ENCODE results near the gene SEC24A.
"Not testable (repeated sequence)": the region's sequence is repeated elsewhere in the genome, so short reads cannot be mapped to it uniquely, and the experiment has no call there.

Gene SEC24A

GRCh38 chr5:134648425-134649162 lies at the start of gene SEC24A:
TSS of gene SEC24A (plus strand) at chr5:134648785. CDS start at chr5:134649077, 292 bp downstream.
- no peak for FAIRE-seq

GRCh38 chr5:134599820-134600219 lies 48.8 kb upstream of the SEC24A start:
- FAIRE-seq = not testable (repeated sequence)

- no peak for FAIRE-seq
These were observed 48.0 kb upstream of the SEC24A start for GRCh38 chr5:134600600-134600999.

DNA sequence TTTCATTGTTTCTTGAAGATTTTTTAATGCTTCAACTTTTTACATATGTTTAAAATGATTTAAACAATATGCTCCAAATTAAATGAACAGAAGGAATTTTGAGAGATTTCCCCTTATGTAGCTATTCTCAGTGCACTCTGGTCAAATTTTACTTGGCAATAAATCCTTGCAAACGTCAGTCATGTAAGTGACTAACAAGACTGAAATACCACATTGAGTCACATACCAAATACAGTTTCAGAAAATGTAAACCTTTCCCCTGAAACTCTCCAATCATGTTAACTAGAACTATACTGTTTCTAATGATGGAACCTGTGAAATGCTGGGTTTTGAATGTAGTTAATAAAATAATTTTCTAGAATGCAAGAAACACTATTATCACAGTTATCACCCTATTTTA lies 45.5 kb upstream of the SEC24A start:
- FAIRE-seq = no peak

- FAIRE-seq = no peak
These were observed 43.7 kb upstream of the SEC24A start for GRCh38 chr5:134604908-134605307.

DNA sequence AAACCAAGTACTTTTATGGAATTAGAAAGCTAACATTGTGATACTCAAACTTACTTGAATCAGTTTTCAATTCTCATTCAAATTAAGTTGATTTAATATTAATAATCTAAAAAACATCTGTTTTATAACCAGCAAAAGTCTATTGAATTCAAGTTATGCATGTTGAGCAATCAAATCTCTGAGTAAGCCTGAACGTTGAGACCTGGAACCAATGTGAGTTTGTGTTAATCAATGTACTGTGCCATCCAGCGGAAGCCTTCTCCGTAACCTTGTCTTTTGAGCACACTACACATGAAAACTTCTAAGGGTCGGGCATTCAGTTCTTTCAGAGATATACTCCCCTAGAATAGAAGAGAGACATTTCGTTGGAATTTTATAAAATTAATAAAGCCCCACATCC lies 41.9 kb upstream of the SEC24A start:
- FAIRE-seq = no peak

- FAIRE-seq = no peak
These were observed 40.0 kb upstream of the SEC24A start for GRCh38 chr5:134608555-134608954.

GRCh38 chr5:134609232-134609851 lies 39.2 kb upstream of the SEC24A start:
- FAIRE-seq = no peak

DNA sequence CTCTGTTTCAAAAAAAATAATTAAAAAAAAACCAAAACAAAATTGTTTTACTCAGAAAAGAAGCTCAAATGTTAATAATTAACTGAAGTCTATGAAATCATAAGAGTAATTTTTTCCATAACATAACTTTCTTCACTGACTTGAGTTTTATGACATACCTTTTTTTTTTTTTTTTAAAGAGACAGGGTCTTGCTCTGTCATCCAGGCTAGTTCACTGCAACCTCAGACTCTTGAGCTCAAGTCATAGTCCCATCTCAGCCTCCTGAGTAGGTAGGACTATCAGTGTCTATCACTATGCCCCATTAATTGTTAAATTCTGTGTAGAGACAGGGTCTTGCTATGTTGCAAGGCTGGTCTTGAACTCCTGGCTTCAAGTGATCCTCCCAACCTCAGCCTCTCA lies 37.9 kb upstream of the SEC24A start:
- FAIRE-seq = no peak

DNA sequence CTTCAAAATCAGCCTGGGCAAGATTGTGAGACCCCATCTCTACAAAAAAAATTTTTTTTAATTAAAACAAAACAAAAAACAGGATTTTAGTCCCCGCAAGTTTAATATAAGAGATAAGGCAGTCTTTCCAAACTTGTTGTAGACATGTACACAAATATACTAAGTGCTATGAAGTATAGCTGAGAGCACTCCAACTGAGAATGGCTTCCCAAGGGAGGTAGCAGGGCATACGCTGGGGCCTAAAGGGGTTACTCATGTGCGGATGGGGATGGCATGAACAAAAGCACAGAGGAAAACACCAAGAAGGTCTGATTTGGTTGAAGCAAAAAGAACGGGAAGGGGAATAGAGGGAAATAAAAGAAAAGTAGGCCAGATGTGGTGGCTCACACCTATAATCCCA lies 37.1 kb upstream of the SEC24A start:
- FAIRE-seq = no peak

- no peak for FAIRE-seq
These were observed 34.0 kb upstream of the SEC24A start for GRCh38 chr5:134614450-134615085.

GRCh38 chr5:134620634-134621033 lies 28.0 kb upstream of the SEC24A start:
- FAIRE-seq = no peak

DNA sequence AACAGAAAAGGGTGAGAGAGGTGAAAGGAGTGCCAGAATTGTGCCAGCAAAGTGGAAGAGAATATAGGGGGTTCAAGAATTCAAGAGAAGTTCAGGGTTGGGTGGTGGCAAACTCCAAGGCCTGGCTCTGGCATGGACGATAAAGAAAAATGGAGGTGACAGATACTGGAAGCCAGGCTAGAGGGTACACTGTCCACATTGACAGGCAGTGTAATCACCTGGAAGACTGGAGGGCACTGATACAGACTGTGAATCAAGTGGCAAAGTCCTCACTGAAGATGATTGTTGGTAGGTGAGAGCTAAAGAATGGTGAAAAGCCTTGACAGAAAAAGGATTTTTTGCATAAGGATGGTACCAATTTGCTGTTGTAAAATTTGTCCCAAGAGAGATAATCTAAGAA lies 23.0 kb upstream of the SEC24A start:
- no peak for FAIRE-seq

GRCh38 chr5:134626369-134627014 lies 22.1 kb upstream of the SEC24A start:
- no peak for FAIRE-seq

- no peak for FAIRE-seq
These were observed 14.4 kb upstream of the SEC24A start for GRCh38 chr5:134634227-134634626.

DNA sequence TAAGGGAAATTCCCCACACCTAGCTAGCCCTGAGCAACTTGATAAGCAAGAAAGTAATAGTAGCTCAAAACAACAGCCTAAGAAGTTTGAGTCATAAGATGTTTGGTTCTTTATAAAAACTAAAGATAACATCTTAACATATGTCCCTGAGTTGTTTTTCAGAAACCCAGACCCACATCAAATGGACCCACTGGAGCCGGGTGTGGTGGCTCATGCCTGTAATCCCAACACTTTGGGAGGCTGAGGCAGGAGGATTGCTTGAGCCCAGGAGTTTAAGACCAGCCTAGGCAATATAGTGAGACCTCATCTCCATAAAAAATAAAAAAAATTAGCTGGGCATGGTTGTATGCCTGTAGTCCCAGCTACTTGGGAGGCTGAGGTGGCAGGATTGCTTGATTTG lies 13.2 kb upstream of the SEC24A start:
- not testable (repeated sequence) for FAIRE-seq

DNA sequence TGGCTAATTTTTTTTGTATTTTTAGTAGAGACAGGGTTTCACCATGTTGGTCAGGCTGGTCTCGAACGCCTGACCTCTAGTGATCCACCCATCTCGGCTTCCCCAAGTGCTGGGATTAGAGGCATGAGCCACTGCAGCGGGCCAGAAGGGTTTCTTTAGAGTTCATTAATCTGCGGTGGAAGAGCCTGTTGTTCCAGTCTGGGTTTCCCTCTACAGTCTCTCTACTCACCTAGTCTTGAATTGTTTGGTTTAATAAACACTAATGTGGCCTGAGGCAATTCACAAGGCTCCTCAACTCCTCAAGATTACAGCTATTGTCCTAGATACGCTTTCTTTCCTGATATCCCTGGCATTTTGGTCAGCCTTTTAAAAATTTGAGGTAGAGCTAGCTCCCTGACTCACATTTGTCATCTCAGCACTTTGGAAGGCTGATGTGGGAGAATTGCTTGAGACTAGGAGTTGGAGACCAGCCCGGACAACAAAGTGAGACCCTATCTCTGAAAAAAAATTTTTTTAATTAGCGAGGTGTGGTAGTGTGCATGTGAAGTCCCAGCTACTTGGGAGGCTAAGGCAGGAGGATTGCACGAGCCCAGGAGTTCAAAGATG lies 11.4 kb upstream of the SEC24A start:
- FAIRE-seq = no peak

DNA sequence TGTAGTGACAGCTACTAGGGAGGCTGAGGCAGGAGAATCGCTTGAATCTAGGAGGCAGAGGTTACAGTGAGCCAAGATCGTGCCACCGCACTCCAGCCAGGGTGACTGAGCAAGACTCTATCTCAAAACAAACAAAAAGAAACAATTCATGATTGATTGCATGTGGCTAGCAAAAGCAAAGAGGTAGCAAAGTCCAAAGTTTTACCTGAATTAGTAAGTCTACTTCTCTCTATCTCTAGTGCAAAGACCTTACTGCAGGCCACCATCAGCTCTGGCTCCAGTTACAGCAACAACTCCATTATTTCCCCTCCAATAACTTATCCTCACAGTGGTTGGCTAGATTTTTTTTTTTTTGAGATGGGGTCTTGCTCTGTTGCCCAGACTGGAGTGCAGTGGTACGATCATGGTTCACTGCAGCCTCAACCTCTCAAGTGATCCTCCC lies 9.8 kb upstream of the SEC24A start:
- no peak for FAIRE-seq

DNA sequence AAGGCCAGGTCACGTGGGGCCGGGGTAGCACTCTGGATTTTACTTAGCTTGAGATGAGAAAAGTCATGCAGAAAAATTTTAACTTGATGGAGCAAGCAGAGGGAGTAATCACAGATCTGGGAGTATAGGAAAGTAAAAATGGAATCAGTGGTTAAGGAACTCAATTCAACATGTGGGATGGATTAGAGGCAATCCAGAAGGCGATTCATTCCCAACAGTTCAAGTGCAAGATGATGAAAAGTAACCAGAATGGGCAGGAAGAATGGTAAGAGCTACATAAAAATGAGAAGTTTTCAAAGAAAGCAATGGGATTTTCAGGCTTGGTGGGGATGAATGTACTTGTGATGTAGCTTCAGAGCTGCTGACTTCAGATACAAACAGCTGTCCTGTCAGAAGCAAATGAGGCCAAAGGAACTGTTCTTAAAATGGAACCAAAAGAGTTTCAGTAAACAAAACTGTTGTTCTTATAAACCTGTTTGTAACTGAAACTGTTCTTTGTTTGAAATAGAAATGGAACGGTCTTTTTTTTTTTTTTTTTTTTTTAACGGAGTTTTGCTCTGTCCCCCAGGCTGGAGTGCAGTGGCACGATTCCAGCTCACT lies 5.6 kb upstream of the SEC24A start:
- FAIRE-seq = no peak

DNA sequence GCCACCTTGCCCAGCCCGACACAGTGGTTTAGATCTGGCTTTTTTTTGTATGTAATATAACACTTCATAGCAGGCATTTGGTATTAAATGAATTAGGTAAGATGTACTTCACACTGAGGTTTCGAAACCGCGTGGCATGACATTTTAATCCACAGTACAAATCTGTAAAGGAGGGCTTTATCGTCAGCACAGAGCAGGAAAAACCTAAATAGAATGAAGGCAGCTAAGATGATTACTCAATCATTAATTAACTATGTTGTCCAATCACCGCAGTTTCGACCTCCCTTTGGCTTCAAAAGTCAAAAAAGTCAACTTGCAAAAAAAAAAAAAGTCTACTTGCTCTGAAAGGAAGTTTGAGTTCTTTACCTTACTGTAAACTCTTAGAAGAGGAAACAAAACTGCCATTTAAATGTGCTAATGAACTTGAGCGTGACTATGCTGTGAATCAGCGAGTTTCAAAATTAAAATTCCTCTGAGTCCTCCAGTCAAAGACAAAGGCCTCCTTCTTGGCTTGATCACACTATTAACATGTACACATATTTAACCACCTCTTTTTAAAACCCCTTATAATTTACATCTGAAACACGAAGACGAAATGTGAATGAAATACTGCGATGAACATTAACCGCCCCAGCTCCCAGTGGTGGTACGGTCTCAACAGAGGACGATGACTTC lies 698 bp upstream of the SEC24A start:
- FAIRE-seq = no peak

- no peak for FAIRE-seq
These were observed 714 bp downstream of the SEC24A start for GRCh38 chr5:134649163-134649835.

All from endometrium (tissue), 2 donors.